ENCODE measurements around the gene AP2A1. TPM values are rescaled to one million over a fixed set of nuclear protein-coding genes. Genes with fewer than 3 reads are reported as not detected.

Gene AP2A1
- total and polyA plus RNA-seq, 2 donors (not counting 3 experiments of a cell fraction or from before 2014, with no cell fraction given), result 108 to 113 TPM

GRCh38 chr19:49755956-49756355 is 10.8 kb upstream of the AP2A1 start:
- FAIRE-seq (no peak), DNase-seq (ENCODE audit: low read depth, low spot score) (no peak)
- H3K9me3 ChIP-seq (replicated peaks; ENCODE audit: control insufficient read depth, insufficient read depth, low read length), result no peaks in the 10 kb centered on the region
- H3K36me3 ChIP-seq (ENCODE audit: control insufficient read depth in 2 of 2, extremely low read depth in 1 of 2, insufficient read depth in 2 of 2, low read length in 2 of 2), result no peaks in the 10 kb centered on the region
- H3K4me1 ChIP-seq (ENCODE audit: control insufficient read depth, extremely low read depth, insufficient read depth, low read length), result no peaks in the 10 kb centered on the region
- H3K4me3 ChIP-seq (replicated peaks in 1 of 3; ENCODE audit: insufficient read depth in 1 of 3, low read depth in 1 of 3, low read length in 3 of 3), result no peak overlapping the region
- no peaks in the 10 kb centered on the region for H3K79me2 ChIP-seq (ENCODE audit: control insufficient read depth, insufficient read depth, low read length)
- no peak overlapping the region for H2AFZ ChIP-seq (ENCODE audit: low read depth, low read length)
- ChIA-PET CTCF (interaction anchor here (1.2 to 1.3 kb wide), 2 partner anchors 21 to 38 kb away, joined by 4 to 5 read pairs; no protein-coding TSS in a partner anchor), POLR2A (interaction anchor here (0.7 kb wide), 1 partner anchor 13 kb away, joined by 4 read pairs; no protein-coding TSS in a partner anchor)
- H3K27me3 ChIP-seq (ENCODE audit: control insufficient read depth in 2 of 2, insufficient read depth in 2 of 2, low read length in 2 of 2), result no peaks in the 10 kb centered on the region
- no peak overlapping the region for H3K9ac ChIP-seq (replicated peaks; ENCODE audit: extremely low read depth, insufficient read depth, low read length)
- no peak overlapping the region for H3K4me2 ChIP-seq (ENCODE audit: insufficient read depth, low read length)
- H3K9me1 ChIP-seq (replicated peaks; ENCODE audit: control insufficient read depth, extremely low read depth, insufficient read depth, low read length), result no peaks in the 10 kb centered on the region
- dilution Hi-C loops (cut with MboI; ENCODE audit: extremely low pct_ligation_motif_present, low sequenced_read_pairs), result no loop called here
- no peak overlapping the region for H3K27ac ChIP-seq (ENCODE audit: insufficient read depth, low read depth, low read length)
- H4K20me1 ChIP-seq (replicated peaks; ENCODE audit: control insufficient read depth, extremely low read depth, insufficient read depth, low read length), result no peaks in the 10 kb centered on the region
- no TSS peak for BruUV-seq (replicated peaks)
- intact Hi-C loops (cut with micrococcal nuclease), result no loop called here
- TF ChIP-seq MYC (IDR thresholded peaks at IDR 0.05; ENCODE audit: low read depth, low read length) (no peak), EZH2 (IDR thresholded peaks at IDR 0.05; ENCODE audit: borderline replicate concordance, low read depth, low read length, severe bottlenecking) (no peak), POLR2A (IDR thresholded peaks at IDR 0.05; ENCODE audit: low read depth, low read length) (no peak), JUN (IDR thresholded peaks at IDR 0.05; ENCODE audit: borderline replicate concordance, insufficient read depth, insufficient read length, low read depth) (no peak), FOS (IDR thresholded peaks at IDR 0.05; ENCODE audit: borderline replicate concordance, insufficient read depth, low read length) (no peak), CTCF (IDR thresholded peaks at IDR 0.05; ENCODE audit: extremely low read depth in 1 of 2, insufficient read depth in 1 of 2, low read depth in 1 of 2, low read length in 2 of 2) (no peak), MAX (IDR thresholded peaks at IDR 0.05; ENCODE audit: insufficient read depth, insufficient read length) (no peak), POLR2AphosphoS5 (IDR thresholded peaks at IDR 0.05; ENCODE audit: insufficient read depth, low read depth, low read length) (no peak), GATA2 (IDR thresholded peaks at IDR 0.05; ENCODE audit: insufficient read depth, insufficient read length, low read depth, low read length) (no peak)
